ENCODE measurements around the gene BTG4. TPM values are rescaled to one million over a fixed set of nuclear protein-coding genes. Genes with fewer than 3 reads are reported as not detected.

BTG4 gene
- total and polyA plus RNA-seq, 9 donors: 0.34 TPM; not detected in 8

DNA sequence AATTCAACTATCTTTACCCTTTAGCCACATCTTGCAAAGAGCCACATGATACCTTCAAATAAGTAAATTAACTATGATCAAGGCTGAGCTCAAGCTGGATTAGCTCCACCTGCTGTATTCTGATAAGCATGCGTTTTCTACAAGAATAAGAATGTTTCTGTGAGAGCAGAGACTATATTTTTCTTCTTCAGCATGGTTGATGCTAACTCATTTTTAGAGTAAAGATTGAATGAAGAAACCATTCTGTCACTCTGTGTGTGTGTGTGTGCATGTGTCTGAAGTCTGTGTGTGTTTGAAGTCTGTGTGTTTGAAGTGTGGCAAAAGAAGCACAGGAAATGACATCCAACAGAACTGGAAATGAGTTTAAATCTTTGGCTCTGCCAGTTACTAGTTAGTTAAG lies 16.4 kb upstream of the BTG4 start:
- no peak for DNase-seq
- intact Hi-C loops (cut with DNase I): no loop called here

DNA sequence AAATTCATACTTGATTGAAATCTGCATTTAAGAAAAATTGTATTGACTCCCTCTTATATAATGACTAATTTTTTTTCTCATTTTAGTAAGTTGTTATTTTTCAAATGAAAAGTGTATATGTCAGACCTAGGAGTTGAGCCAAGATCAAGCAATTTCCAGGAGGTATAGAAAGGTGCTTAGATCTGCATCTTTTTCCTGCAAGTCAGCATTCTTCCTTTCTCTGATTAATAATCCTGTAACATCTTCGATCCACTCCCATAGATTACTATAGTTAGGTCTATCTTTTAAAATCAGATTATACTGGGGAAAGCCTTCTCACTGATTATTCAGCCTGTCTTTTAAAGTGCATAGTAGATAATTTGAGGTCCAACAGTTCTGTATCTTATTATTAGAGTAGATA lies 15.1 kb upstream of the BTG4 start:
- no peak for DNase-seq
- TF ChIP-seq, protein P1, sequence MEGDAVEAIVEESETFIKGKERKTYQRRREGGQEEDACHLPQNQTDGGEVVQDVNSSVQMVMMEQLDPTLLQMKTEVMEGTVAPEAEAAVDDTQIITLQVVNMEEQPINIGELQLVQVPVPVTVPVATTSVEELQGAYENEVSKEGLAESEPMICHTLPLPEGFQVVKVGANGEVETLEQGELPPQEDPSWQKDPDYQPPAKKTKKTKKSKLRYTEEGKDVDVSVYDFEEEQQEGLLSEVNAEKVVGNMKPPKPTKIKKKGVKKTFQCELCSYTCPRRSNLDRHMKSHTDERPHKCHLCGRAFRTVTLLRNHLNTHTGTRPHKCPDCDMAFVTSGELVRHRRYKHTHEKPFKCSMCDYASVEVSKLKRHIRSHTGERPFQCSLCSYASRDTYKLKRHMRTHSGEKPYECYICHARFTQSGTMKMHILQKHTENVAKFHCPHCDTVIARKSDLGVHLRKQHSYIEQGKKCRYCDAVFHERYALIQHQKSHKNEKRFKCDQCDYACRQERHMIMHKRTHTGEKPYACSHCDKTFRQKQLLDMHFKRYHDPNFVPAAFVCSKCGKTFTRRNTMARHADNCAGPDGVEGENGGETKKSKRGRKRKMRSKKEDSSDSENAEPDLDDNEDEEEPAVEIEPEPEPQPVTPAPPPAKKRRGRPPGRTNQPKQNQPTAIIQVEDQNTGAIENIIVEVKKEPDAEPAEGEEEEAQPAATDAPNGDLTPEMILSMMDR (IDR thresholded peaks at IDR 0.05): no peak
- TF ChIP-seq EP300 (IDR thresholded peaks at IDR 0.05) (no peak), POLR2A (IDR thresholded peaks at IDR 0.05) (no peak)
- H3K36me3 ChIP-seq: no peaks in the 10 kb centered on the region
- no peaks in the 10 kb centered on the region for H3K27me3 ChIP-seq
- 81 to 93% (median 85%) methylated on average over 1 of the region's 1 CpG for WGBS, 3 donors
- H3K4me1 ChIP-seq (ENCODE audit: insufficient read depth): no peaks in the 10 kb centered on the region
- no peak overlapping the region for H3K4me3 ChIP-seq
- intact Hi-C loops (cut with DNase I): no loop called here
- H3K27ac ChIP-seq: no peak overlapping the region
- H3K9me3 ChIP-seq: no peaks in the 10 kb centered on the region

More for the DNA sequence above, 16.4 kb upstream of the BTG4 start:
- H3K4me1 ChIP-seq (ENCODE audit: insufficient read depth): no peaks in the 10 kb centered on the region
- H3K36me3 ChIP-seq: no peaks in the 10 kb centered on the region
- H3K27me3 ChIP-seq: no peaks in the 10 kb centered on the region
- H3K9me3 ChIP-seq: no peaks in the 10 kb centered on the region
- H3K4me3 ChIP-seq: no peak overlapping the region
- no peak for TF ChIP-seq POLR2A (IDR thresholded peaks at IDR 0.05)
- TF ChIP-seq, protein P1 (IDR thresholded peaks at IDR 0.05): no peak
- TF ChIP-seq EP300 (IDR thresholded peaks at IDR 0.05): no peak
- 11 to 18% (median 18%) methylated on average over 1 of the region's 1 CpG for WGBS, 3 donors
- no peak overlapping the region for H3K27ac ChIP-seq

DNA sequence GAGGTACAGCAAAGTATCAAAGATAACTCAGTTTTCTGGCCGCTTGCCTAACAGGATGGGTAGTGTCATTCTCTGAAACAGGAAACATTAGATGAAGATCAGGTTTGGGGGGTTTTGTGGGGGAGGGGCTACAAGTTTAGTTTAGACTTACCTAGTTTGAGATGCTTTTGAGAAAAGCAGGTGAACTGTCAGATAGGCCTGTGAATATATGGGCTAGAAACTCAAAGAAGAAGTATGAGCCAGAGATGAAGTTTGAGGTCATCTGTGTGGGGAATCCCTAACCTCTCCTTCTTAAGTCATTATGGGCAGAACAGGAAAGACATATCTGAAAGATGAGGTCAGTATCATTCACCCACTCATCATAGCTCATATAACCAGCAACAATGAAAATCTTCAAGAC lies 14.3 kb upstream of the BTG4 start:
- H3K27ac ChIP-seq: no peak overlapping the region
- H3K36me3 ChIP-seq: no peaks in the 10 kb centered on the region
- TF ChIP-seq EP300 (IDR thresholded peaks at IDR 0.05) (no peak), POLR2A (IDR thresholded peaks at IDR 0.05) (no peak)
- TF ChIP-seq, protein P1 (IDR thresholded peaks at IDR 0.05): no peak
- 86 to 95% (median 92%) methylated on average over 1 of the region's 1 CpG for WGBS, 3 donors
- no peaks in the 10 kb centered on the region for H3K4me1 ChIP-seq (ENCODE audit: insufficient read depth)
- no peak overlapping the region for H3K4me3 ChIP-seq
- no peak for DNase-seq
- no peaks in the 10 kb centered on the region for H3K9me3 ChIP-seq
- intact Hi-C loops (cut with DNase I): no loop called here
- no peaks in the 10 kb centered on the region for H3K27me3 ChIP-seq

DNA sequence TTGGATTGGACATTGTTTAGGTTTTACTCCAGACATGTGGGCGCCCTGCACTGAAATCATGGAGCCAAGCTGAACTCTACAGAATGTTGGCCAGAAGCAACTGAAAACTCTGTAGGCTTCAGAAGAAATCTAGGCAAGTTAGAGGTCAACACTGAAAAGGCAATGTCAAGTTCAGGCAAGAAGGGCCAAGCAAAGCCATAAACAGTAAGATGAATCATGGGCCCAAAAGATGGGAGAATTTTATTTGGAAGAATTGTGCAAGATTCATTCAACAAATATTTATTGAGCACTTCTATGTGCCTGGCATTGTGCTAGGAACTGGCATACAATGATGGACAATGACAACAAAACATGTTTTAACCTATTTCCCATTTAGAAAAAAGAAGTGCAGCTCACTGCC lies 13.3 kb upstream of the BTG4 start:
- WGBS, 3 donors: 86 to 90% (median 89%) methylated on average over 1 of the region's 1 CpG
- intact Hi-C loops (cut with DNase I): no loop called here
- no peak for DNase-seq
- Histone ChIP-seq H3K27me3 (no peaks in the 10 kb centered on the region), H3K9me3 (no peaks in the 10 kb centered on the region), H3K4me1 (ENCODE audit: insufficient read depth) (no peaks in the 10 kb centered on the region), H3K36me3 (no peaks in the 10 kb centered on the region), H3K4me3 (no peak overlapping the region), H3K27ac (no peak overlapping the region)
- TF ChIP-seq POLR2A (IDR thresholded peaks at IDR 0.05): no peak
- TF ChIP-seq, protein P1 (IDR thresholded peaks at IDR 0.05): no peak
- TF ChIP-seq EP300 (IDR thresholded peaks at IDR 0.05): no peak

DNA sequence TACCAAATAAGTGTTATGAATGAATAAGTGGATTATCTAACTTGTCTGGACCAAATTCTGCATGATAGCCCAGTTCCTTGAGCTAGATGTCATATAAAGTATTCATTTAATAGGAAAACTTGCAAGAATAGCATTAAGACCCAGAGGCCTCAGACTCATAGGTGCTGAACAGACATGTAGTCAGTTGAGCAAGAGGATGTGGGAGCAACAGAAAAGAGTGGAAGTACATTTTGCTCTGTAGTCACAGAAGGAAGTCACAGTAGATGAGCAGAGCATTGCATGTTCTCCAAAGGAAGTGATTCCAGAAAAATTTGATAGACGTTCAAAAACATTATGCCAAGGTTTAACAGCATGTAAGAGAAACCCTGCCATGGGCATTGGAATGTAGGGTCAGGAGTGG lies 11.9 kb upstream of the BTG4 start:
- TF ChIP-seq, protein P1 (IDR thresholded peaks at IDR 0.05): no peak
- no peak for TF ChIP-seq POLR2A (IDR thresholded peaks at IDR 0.05)
- TF ChIP-seq EP300 (IDR thresholded peaks at IDR 0.05): no peak
- Histone ChIP-seq H3K27me3 (no peaks in the 10 kb centered on the region), H3K36me3 (no peaks in the 10 kb centered on the region), H3K27ac (no peak overlapping the region), H3K9me3 (no peaks in the 10 kb centered on the region), H3K4me3 (no peak overlapping the region), H3K4me1 (ENCODE audit: insufficient read depth) (no peaks in the 10 kb centered on the region)
- no peak for DNase-seq
- intact Hi-C loops (cut with DNase I): no loop called here
- WGBS, 3 donors: 55 to 66% (median 63%) methylated on average over 1 of the region's 1 CpG
